ENCODE measurements around the gene LZTFL1.

The LZTFL1 gene

DNA sequence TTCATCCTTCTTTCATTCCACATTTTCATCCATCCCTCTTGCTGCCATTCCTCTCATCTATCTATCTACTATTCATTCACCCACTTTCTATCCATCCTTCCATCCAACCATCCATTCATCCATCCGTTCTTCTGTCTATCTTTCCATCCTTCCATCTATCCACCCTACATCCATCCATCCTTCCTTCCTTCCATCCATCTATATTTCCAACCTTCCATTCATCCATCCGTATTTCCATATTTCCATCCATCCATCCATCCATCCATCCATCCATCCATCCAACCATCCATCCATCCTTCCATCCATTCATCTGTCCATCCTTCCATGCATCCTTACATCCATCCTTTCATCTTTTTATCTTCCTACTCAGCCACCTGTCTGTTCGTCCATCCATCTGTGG, 59.5 kb downstream of the LZTFL1 start:
- no peak for DNase-seq

DNA sequence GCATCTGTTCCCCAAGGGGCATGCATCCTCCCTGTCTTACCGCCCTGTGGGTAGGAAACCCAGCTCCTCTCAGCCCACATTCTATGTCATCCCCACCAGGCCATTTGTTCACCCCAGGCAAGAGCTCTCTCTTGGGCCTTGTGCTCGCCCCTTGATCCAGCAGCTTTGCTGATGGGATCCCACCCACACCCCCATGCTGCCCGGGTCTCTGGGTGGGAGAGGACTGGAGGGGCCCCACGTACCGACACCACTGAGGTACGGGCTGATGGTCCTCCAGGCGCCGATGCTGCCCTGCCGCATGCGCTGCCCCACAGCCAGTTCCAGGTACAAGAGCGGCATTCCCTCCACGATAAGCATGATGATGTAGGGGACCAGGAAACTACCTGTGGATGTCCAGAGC, 60.1 kb downstream of the LZTFL1 start:
- DNase-seq: no peak

DNA sequence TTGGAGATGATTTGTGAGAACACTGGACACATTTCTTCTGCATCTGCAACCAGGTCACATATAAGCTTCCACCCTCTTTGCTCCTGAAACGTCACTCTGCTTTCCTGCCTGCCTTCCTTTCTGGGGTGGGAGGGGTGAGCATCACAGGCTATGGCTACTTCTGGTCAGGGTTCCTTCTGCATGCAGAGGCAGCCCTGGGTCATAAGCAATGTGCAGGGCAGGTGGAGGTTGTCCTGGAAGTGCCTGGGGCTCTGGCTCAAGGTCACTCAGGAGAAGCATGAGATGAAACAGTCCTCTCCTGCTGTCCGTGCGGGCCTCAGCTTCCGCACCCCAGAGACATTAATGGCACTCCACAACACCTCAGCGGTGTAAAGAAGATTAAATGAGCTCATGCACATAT, 60.6 kb downstream of the LZTFL1 start:
- DNase-seq: no peak

GRCh38 chr3:45779746-45780735, 61.9 kb downstream of the LZTFL1 start:
- no peak for DNase-seq

GRCh38 chr3:45778761-45779201, 63.1 kb downstream of the LZTFL1 start:
- DNase-seq: no peak

GRCh38 chr3:45777746-45778386, 64.1 kb downstream of the LZTFL1 start:
- DNase-seq: no peak

- no peak for DNase-seq
Observed at GRCh38 chr3:45777111-45777745, 64.7 kb downstream of the LZTFL1 start.

DNA sequence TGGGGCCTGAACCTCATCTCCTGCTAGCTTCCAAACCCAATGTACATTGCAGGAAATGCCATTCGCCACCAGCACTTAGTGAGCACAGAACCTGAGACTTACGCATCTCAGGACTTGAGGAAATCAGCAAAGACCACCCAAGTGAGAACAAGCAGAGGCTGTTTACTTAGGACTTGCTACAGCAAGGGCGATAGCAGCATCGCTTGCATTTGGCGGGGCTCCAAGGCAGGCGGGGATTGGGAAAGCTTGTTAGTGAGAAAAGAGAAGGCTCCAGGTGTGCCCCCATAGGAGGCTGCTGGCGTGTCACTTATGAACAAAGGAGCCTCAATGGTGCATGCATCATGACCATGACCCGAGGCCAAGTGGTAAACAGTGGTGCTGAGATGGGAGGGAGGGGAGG, 65.3 kb downstream of the LZTFL1 start:
- peak; percentile 6 for DNase-seq

GRCh38 chr3:45776301-45776595, 65.7 kb downstream of the LZTFL1 start:
- DNase-seq: no peak

DNA sequence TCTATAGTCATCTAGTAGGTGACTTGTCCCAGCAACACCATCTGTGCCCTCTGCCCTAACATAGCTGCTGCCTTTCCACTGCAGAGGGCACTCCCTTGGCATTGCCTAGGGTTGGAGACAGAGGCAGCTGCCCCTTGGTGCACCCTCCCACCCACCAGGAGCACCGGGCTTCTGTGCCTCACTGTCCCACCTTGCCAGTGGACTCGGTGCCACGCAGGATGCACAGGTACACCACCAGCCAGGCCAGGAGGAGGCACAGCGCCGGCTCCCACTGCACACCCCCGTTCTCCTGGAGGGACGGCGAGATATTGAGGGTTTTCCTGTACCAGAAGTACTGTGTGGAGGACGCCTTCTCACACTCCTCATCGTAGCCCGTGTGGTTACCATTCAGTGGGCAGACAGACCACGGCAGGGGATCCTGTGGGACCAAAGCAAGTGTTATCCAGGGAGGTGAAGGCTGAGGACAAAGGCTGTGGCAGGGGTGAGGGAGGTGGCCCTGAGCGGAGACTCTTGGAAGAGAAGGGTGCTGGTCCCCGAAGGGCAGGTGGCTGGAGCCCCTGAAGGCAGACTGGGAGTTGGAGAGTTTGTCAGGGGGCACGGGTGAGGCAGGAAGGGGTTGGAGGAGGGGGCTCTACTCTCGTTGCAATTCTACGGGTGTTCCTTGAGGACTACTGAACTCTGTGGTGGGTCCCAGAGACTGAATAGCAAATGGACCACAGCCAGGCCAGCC, 66.2 kb downstream of the LZTFL1 start:
- DNase-seq: no peak

DNA sequence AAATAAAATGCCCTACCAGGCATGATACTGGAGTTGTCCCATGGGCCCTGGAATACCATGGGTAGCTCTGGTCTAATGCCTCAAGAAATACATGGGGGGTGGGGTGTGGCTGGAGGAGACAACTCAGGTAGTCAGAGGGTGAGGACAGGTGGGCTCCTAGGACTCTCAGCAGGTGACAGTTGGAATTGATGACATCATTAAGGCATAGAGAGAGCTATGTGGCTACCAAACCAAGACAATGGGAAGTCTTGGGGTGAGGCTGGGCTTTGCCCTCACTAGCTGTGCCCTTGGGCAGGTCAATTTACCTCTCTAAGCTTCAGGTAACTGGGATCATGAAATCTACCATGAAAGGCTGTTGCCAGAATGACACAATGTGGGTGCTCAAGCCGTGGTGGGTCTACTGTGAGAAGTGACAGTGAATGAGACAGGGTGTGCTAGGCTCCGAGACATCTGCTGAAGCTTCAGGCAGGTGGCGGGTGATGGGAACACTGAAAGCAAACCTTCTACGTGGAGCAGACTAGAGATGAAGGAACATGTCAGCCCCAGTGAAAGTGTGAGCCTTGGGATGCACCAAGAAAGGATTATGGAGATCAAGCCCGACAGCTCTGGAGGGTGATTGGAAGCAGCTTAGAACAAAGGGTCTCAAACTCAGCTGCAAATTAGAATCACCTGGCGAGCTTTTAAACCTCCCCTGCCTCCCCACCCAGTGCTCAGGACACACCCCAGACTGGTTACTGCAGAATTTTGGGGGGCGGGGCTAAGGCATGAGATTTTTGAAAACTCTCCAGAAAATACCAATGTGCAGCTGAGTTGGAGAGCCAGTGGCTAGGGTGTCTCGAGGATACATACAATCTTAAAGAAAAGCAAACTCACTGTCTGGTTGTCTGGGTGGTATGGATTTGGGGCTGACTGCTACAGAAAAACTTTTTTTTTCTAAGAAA, 67.1 kb downstream of the LZTFL1 start:
- DNase-seq: no peak

- no peak for DNase-seq
Observed at GRCh38 chr3:45773714-45774449, 68.0 kb downstream of the LZTFL1 start.
